Activated CD8-positive, alpha-beta T cell treated with anti-CD3 and anti-CD28 coated beads for 36 hours (primary cell): ENCODE results near the gene TAOK2. TPM values are rescaled to one million over a fixed set of nuclear protein-coding genes. Genes with fewer than 3 reads are reported as not detected.
"Not testable (repeated sequence)": the region's sequence is repeated elsewhere in the genome, so short reads cannot be mapped to it uniquely, and the experiment has no call there.

Source experiments
- ATAC-seq: fragments of 200-7000 bp; cut with Tn5 transposase; one replicate; pipeline ENCODE4 v1.10.0; 2021; ENCODE audit warnings: mild to moderate bottlenecking, moderate library complexity
- CTCF ChIA-PET: fragments of 350-600 bp; sonication (Branson Sonifier 250); formaldehyde crosslinking; loops from one replicate; lab custom pipeline; 2021; ENCODE audit warnings: antibody characterized with exemption; lab: Charles Lee
- POLR2A ChIA-PET: fragments of 350-600 bp; sonication (Branson Sonifier 250); formaldehyde crosslinking; loops from one replicate; lab custom pipeline; 2021; ENCODE audit warnings: antibody characterized with exemption; lab: Charles Lee
- DNase-seq: peaks from one replicate; pipeline ENCODE4 v3.0.0-alpha.2; 2020
- H3K27ac Mint-ChIP-seq: one replicate; pipeline ENCODE4 v1.8.0; 2021; ENCODE audit warnings: mild to moderate bottlenecking, mixed read lengths
- H3K27me3 Mint-ChIP-seq: one replicate; pipeline ENCODE4 v1.8.0; 2021; ENCODE audit warnings: mixed read lengths
- H3K36me3 Mint-ChIP-seq: one replicate; pipeline ENCODE4 v1.8.0; 2021; ENCODE audit warnings: low read depth, mixed read lengths
- H3K4me1 Mint-ChIP-seq: one replicate; pipeline ENCODE4 v1.8.0; 2021; ENCODE audit warnings: low read depth, mixed read lengths
- H3K4me3 Mint-ChIP-seq: one replicate; pipeline ENCODE4 v1.8.0; 2021; ENCODE audit warnings: mild to moderate bottlenecking, moderate library complexity, mixed read lengths
- H3K9me3 Mint-ChIP-seq: one replicate; pipeline ENCODE4 v1.8.0; 2021; ENCODE audit warnings: mixed read lengths
- intact Hi-C: fragments of 100-400 bp; cut with micrococcal nuclease; formaldehyde crosslinking; loops from one replicate; pipeline ENCODE4 v1.10.0; 2022
- total RNA-seq, 2 experiments: library from RNA; stranded (reverse); gene quantifications; one replicate each; pipeline ENCODE4 v1.2.3, GENCODE V29; 2021
- TF ChIP-seq, protein P1 (sequence below): fragments of 200-600 bp; IDR thresholded peaks from one replicate; pipeline ENCODE4 v1.8.0; 2022; ENCODE audit warnings: antibody characterized with exemption, mild to moderate bottlenecking

Gene TAOK2
- total RNA-seq, 2 experiments from 2014 or later, result 25.0 to 25.9 TPM

DNA sequence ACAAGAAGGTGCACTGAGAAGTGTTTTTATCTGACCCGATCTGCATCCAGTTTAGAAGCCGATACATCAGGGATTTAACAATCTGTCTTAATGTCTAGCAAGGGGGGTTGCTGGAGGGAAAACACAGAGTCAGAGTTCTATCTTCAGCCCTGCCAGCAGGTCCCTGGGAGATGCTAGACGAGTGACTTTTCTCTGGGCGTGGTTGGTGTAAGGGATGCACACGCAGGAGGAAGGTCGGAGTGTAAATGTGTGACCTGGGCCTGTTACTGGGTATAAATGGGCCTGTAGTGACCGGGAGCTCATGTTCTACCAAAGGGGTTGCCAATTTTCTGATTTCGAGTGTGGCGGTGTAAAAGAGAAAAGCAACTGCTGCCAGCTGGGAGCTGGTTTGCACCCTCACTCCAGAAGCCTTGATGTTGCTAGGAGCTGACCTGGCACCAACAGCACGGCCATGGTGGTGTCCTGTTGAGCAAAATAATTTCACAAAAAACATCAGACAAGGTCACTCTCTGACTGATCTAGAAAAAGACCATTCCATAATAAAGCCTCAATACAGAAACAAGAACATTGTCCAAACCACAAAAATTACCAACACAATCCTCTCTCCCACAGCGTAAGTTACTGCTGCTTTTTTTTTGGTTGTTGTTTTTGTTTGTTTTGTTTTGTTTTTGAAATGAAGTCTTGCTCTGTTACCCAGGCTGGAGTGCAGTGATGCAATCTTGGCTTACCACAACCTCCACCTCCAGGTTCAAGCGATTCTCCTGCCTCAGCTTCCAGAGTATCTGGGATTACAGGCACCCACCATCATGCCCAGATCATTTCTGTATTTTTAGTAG, 46.4 kb upstream of the TAOK2 start:
- intact Hi-C loops, result no loop called here
- TF ChIP-seq, protein P1, sequence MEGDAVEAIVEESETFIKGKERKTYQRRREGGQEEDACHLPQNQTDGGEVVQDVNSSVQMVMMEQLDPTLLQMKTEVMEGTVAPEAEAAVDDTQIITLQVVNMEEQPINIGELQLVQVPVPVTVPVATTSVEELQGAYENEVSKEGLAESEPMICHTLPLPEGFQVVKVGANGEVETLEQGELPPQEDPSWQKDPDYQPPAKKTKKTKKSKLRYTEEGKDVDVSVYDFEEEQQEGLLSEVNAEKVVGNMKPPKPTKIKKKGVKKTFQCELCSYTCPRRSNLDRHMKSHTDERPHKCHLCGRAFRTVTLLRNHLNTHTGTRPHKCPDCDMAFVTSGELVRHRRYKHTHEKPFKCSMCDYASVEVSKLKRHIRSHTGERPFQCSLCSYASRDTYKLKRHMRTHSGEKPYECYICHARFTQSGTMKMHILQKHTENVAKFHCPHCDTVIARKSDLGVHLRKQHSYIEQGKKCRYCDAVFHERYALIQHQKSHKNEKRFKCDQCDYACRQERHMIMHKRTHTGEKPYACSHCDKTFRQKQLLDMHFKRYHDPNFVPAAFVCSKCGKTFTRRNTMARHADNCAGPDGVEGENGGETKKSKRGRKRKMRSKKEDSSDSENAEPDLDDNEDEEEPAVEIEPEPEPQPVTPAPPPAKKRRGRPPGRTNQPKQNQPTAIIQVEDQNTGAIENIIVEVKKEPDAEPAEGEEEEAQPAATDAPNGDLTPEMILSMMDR, result no peak
- peaks cover 35% of the 10 kb centered on the region for H3K4me1 Mint-ChIP-seq
- DNase-seq (no peak), ATAC-seq (no peak)
- H3K4me3 Mint-ChIP-seq, result peak overlapping the region; percentile 90
- peaks cover 15% of the 10 kb centered on the region for H3K36me3 Mint-ChIP-seq
- POLR2A ChIA-PET, result interaction anchor here (0.6 to 3.9 kb wide), 17 partner anchors 11 to 264 kb away, joined by 3 to 18 read pairs (median 4); partner anchors contain the start of genes ASPHD1, SPN, TAOK2 and TMEM219
- H3K27ac Mint-ChIP-seq, result peak overlapping the region; percentile 97
- CTCF ChIA-PET, result interaction anchor here (0.7 to 2.1 kb wide), 4 partner anchors 11 to 119 kb away, joined by 3 to 7 read pairs (median 3); partner anchors contain the start of gene TAOK2
- no peaks in the 10 kb centered on the region for H3K9me3 Mint-ChIP-seq
- H3K27me3 Mint-ChIP-seq, result no peaks in the 10 kb centered on the region

DNA sequence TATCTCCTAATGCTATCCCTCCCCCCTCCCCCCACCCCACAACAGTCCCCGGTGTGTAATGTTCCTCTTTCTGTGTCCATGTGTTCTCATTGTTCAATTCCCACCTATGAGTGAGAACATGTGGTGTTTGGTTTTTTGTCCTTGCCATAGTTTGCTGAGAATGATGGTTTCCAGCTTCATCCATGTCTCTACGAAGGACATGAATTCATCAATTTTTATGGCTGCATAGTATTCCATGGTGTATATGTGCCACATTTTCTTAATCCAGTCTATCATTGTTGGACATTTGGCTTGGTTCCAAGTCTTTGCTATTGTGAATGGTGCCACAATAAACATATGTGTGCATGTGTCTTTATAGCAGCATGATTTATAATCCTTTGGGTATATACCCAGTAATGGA, 41.9 kb upstream of the TAOK2 start:
- DNase-seq, H3K27ac Mint-ChIP-seq, H3K9me3 Mint-ChIP-seq, H3K27me3 Mint-ChIP-seq, H3K4me1 Mint-ChIP-seq, intact Hi-C loops, H3K36me3 Mint-ChIP-seq, POLR2A ChIA-PET, H3K4me3 Mint-ChIP-seq, ATAC-seq: not testable (repeated sequence)
- CTCF ChIA-PET, result interaction anchor here (1.0 to 2.0 kb wide), 2 partner anchors 32 to 83 kb away, joined by 3 to 4 read pairs; partner anchors contain the start of genes ASPHD1 and SEZ6L2

DNA sequence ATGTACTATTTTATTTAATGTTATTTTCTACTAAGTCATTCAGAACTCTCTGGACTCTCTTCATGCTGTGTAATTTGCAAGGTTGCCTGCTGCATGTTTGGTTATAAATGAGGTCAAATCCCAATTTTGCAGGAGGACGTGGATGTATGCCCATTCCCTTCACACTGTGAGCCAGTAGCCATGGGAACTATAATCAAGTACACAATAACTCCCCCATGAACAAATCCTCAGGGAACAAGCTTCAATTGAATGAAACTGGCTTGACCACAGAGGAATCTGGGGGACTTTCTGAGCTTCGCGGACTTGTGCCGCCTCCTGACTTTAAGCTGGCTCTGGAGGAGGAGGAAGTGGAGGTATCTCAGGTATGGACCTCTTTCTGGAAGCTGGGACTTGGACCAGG, 33.0 kb upstream of the TAOK2 start:
- no peak overlapping the region for H3K4me3 Mint-ChIP-seq
- ATAC-seq (no peak), DNase-seq (no peak)
- no peaks in the 10 kb centered on the region for H3K36me3 Mint-ChIP-seq
- no peaks in the 10 kb centered on the region for H3K27me3 Mint-ChIP-seq
- intact Hi-C loops, result no loop called here
- TF ChIP-seq, protein P1, result no peak
- CTCF ChIA-PET, result interaction anchor here (1.6 kb wide), 2 partner anchors 91 to 92 kb away, joined by 6 to 7 read pairs; partner anchors contain the start of gene TLCD3B
- POLR2A ChIA-PET, result interaction anchor here (0.6 to 2.1 kb wide), 2 partner anchors 20 to 329 kb away, joined by 3 to 6 read pairs; no protein-coding TSS in a partner anchor
- H3K4me1 Mint-ChIP-seq, result no peaks in the 10 kb centered on the region
- no peak overlapping the region for H3K27ac Mint-ChIP-seq
- H3K9me3 Mint-ChIP-seq, result no peaks in the 10 kb centered on the region

DNA sequence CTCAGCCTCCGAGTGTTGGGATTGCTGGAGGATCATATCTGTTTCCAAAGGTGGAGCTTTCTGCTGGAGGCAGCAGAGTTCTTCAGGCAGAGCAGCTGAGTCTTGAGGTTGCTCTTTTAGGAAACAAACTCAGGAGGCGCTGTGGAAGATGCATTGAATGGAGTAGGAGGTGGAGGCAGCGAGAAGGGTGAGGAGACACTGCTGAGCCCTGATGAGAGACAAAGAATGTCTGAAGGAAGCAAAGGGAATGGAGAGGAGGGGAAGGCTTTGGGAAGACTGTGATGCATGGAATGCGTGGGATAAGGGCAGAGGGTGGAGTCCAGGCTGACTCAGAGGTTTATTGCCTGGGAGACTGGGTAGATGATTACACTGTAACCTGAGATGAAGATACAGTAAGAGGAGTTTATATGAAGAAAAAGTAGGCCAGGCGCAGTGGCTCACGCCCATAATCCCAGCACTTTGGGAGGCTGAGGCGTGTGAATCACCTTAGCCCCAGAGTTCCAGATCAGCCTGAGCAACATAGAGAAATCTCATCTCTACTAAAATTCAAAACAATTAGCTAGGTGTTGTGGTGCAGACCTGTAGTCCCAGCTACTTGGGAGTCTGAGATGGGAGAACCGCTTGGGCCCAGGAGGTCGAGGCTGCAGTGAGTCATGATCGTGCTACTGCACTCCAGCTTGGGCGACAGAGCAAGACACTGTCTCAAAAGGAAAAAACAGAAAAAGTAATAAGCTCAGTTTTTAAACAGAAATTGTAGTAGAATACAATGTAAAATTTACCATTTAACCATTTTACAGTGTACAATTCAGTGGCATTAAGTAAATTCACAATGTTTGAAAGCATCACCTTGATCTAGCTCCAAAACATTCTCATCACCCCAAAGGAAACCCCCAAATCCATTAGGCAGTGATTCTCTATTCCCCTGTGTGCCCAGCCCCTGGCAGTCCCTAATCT, 29.5 kb upstream of the TAOK2 start:
- H3K4me1 Mint-ChIP-seq, result no peaks in the 10 kb centered on the region
- H3K27ac Mint-ChIP-seq, result no peak overlapping the region
- ChIA-PET CTCF (interaction anchor here (1.0 to 1.6 kb wide), 4 partner anchors 18 to 87 kb away, joined by 3 to 4 read pairs (median 3); partner anchors contain the start of genes TLCD3B and TMEM219), POLR2A (interaction anchor here (0.8 to 1.3 kb wide), 2 partner anchors 17 to 18 kb away, joined by 4 read pairs; partner anchors contain the start of genes KCTD13 and TMEM219)
- DNase-seq (no peak), ATAC-seq (no peak)
- no peaks in the 10 kb centered on the region for H3K36me3 Mint-ChIP-seq
- H3K9me3 Mint-ChIP-seq, result no peaks in the 10 kb centered on the region
- H3K27me3 Mint-ChIP-seq, result no peaks in the 10 kb centered on the region
- TF ChIP-seq, protein P1, result no peak
- intact Hi-C loops, result no loop called here
- H3K4me3 Mint-ChIP-seq, result no peak overlapping the region

DNA sequence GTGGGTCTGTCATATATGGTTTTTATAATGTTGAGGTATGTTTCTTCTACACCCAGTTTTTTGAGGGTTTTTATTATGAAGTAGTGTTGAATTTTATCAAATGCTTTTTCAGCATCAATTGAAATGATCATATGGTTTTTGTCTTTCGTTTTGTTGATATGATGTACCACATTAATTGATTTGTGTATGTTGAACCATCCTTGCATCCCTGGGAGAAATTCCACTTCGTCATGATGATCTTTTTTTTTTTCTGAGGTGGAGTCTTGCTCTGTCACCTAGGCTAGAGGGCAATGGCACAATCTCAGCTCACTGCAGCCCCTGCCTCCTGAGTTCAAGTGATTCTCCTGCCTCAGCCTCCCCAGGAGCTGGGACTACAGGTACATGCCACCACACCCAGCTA, 25.8 kb upstream of the TAOK2 start:
- H3K4me1 Mint-ChIP-seq, result no peaks in the 10 kb centered on the region
- ATAC-seq (no peak), DNase-seq (no peak)
- intact Hi-C loops, result no loop called here
- no peaks in the 10 kb centered on the region for H3K36me3 Mint-ChIP-seq
- POLR2A ChIA-PET, result no interaction called here
- peaks cover 2% of the 10 kb centered on the region for H3K27me3 Mint-ChIP-seq
- TF ChIP-seq, protein P1, result no peak
- H3K27ac Mint-ChIP-seq, result no peak overlapping the region
- H3K4me3 Mint-ChIP-seq, result no peak overlapping the region
- CTCF ChIA-PET, result no interaction called here
- peaks cover 4% of the 10 kb centered on the region for H3K9me3 Mint-ChIP-seq
